SU-DHL-6 (cell line): Measurements from ENCODE around the gene TSHZ2.

Experiments
- H2AFZ ChIP-seq: fragments of 200-600 bp; sonication (generic); 2 replicates; pipeline ENCODE4 v1.6.1; 2014; ENCODE audit warnings: low read depth, mild to moderate bottlenecking, moderate library complexity, mixed read lengths, antibody characterized with exemption, low read length; ENCODE audit not compliant: severe bottlenecking
- H3F3A ChIP-seq: fragments of 200-600 bp; shearing (Covaris generic); 2 replicates; pipeline ENCODE4 v1.6.0; 2016; ENCODE audit warnings: antibody characterized with exemption, mild to moderate bottlenecking; ENCODE audit not compliant: insufficient read depth
- H3K27ac ChIP-seq: fragments of 200-600 bp; sonication (generic); 2 replicates; pipeline ENCODE4 v1.5.1; 2016; ENCODE audit warnings: low read depth, mild to moderate bottlenecking, low read length, moderate library complexity, mixed read lengths
- H3K27me3 ChIP-seq: fragments of 200-600 bp; sonication (generic), shearing (Covaris generic); 2 replicates; pipeline ENCODE4 v1.6.0; 2014; ENCODE audit warnings: mild to moderate bottlenecking, low read length
- H3K36me3 ChIP-seq: fragments of 200-600 bp; sonication (generic); 2 replicates; pipeline ENCODE4 v1.6.1; 2014; ENCODE audit warnings: mild to moderate bottlenecking, low read length, mixed read lengths
- H3K4me2 ChIP-seq: fragments of 300-600, 200-600 bp; shearing (Covaris generic), sonication (generic); 2 replicates; pipeline ENCODE4 v1.6.0; 2014; ENCODE audit warnings: low read length, low read depth, mild to moderate bottlenecking; ENCODE audit not compliant: poor library complexity, severe bottlenecking
- H3K4me3 ChIP-seq: fragments of 200-600 bp; sonication (generic); 2 replicates; pipeline ENCODE4 v1.5.1; 2014; ENCODE audit warnings: antibody characterized with exemption, low read length, mild to moderate bottlenecking, mixed read lengths; ENCODE audit not compliant: insufficient read depth, poor library complexity, severe bottlenecking
- H3K79me2 ChIP-seq: fragments of 200-600 bp; sonication (generic); 2 replicates; pipeline ENCODE4 v1.6.1; 2014; ENCODE audit warnings: mild to moderate bottlenecking, low read length, moderate library complexity; ENCODE audit not compliant: insufficient read depth
- H3K9ac ChIP-seq: fragments of 200-600 bp; sonication (generic); 2 replicates; pipeline ENCODE4 v1.7.0; 2014; ENCODE audit warnings: mild to moderate bottlenecking, low read length
- H3K9me2 ChIP-seq: fragments of 200-600 bp; sonication (generic); replicated peaks from 2 replicates; pipeline ENCODE4 v1.6.1; 2014; ENCODE audit warnings: low read length; ENCODE audit not compliant: insufficient read depth
- H3K9me3 ChIP-seq: fragments of 200-600 bp; sonication (generic); 2 replicates; pipeline ENCODE4 v1.6.1; 2014; ENCODE audit warnings: low read length, mixed read lengths; ENCODE audit not compliant: insufficient read depth
- H4K20me1 ChIP-seq: fragments of 200-600 bp; sonication (generic); 2 replicates; pipeline ENCODE4 v1.6.1; 2014; ENCODE audit warnings: low read depth, mild to moderate bottlenecking, antibody characterized with exemption, low read length, moderate library complexity, mixed read lengths
- CTCF ChIP-seq: fragments of 200-600 bp; sonication (generic); IDR thresholded peaks from one replicate; pipeline ENCODE4 v1.5.1; 2017; ENCODE audit warnings: antibody characterized with exemption, mild to moderate bottlenecking, low read length, moderate library complexity; ENCODE audit not compliant: insufficient read depth, poor library complexity, severe bottlenecking
- EZH2phosphoT487 ChIP-seq: fragments of 200-600 bp; sonication (generic), shearing (Covaris generic); conservative IDR thresholded peaks from 2 replicates; pipeline ENCODE4 v1.6.1; 2018; ENCODE audit warnings: mild to moderate bottlenecking, antibody characterized with exemption, low read length, moderate library complexity, mixed read lengths

Gene TSHZ2

GRCh38 chr20:53247468-53248103 is 275.4 kb downstream of the TSHZ2 start:
- Histone ChIP-seq H3F3A (no peaks in the 10 kb centered on the region), H3K27me3 (no peaks in the 10 kb centered on the region), H3K79me2 (no peaks in the 10 kb centered on the region), H3K36me3 (no peaks in the 10 kb centered on the region), H3K9ac (no peak overlapping the region), H4K20me1 (no peaks in the 10 kb centered on the region), H2AFZ (no peak overlapping the region), H3K9me3 (no peaks in the 10 kb centered on the region), H3K27ac (no peak overlapping the region), H3K4me2 (no peak overlapping the region), H3K9me2 (no peaks in the 10 kb centered on the region), H3K4me3 (no peak overlapping the region)
- TF ChIP-seq EZH2phosphoT487: no peak
- no peak for TF ChIP-seq CTCF

GRCh38 chr20:53250456-53250855 is 278.3 kb downstream of the TSHZ2 start:
- no peaks in the 10 kb centered on the region for H3F3A ChIP-seq
- no peak overlapping the region for H3K4me3 ChIP-seq
- no peak overlapping the region for H3K4me2 ChIP-seq
- H3K79me2 ChIP-seq: no peaks in the 10 kb centered on the region
- H2AFZ ChIP-seq: no peak overlapping the region
- no peaks in the 10 kb centered on the region for H3K36me3 ChIP-seq
- no peaks in the 10 kb centered on the region for H3K9me2 ChIP-seq
- no peak overlapping the region for H3K9ac ChIP-seq
- H4K20me1 ChIP-seq: no peaks in the 10 kb centered on the region
- no peak overlapping the region for H3K27ac ChIP-seq
- TF ChIP-seq EZH2phosphoT487 (no peak), CTCF (no peak)
- H3K27me3 ChIP-seq: no peaks in the 10 kb centered on the region
- H3K9me3 ChIP-seq: no peaks in the 10 kb centered on the region

GRCh38 chr20:53252002-53252401 is 279.8 kb downstream of the TSHZ2 start:
- TF ChIP-seq CTCF (no peak), EZH2phosphoT487 (no peak)
- Histone ChIP-seq H3F3A (no peaks in the 10 kb centered on the region), H3K27me3 (no peaks in the 10 kb centered on the region)

More at GRCh38 chr20:53252002-53252401, 279.8 kb downstream of the TSHZ2 start:
- no peak overlapping the region for H3K4me2 ChIP-seq
- no peaks in the 10 kb centered on the region for H3K36me3 ChIP-seq
- H3K9ac ChIP-seq: no peak overlapping the region
- no peak overlapping the region for H2AFZ ChIP-seq
- H3K27ac ChIP-seq: no peak overlapping the region
- H3K79me2 ChIP-seq: no peaks in the 10 kb centered on the region
- H4K20me1 ChIP-seq: no peaks in the 10 kb centered on the region
- H3K9me2 ChIP-seq: no peaks in the 10 kb centered on the region
- H3K9me3 ChIP-seq: no peaks in the 10 kb centered on the region
- H3K4me3 ChIP-seq: no peak overlapping the region
